DOHH2 (cell line): Measurements from ENCODE around the gene GLI2.

Experiments
- EZH2phosphoT487 ChIP-seq: fragments of 200-600 bp; sonication (generic); IDR thresholded peaks from 2 replicates; pipeline ENCODE4 v1.6.1; 2017; ENCODE audit warnings: borderline replicate concordance, mild to moderate bottlenecking, antibody characterized with exemption, low read length, moderate library complexity, mixed read lengths
- TF ChIP-seq, protein P1 (sequence below): fragments of 200-600 bp; sonication (generic); IDR thresholded peaks from one replicate; pipeline ENCODE4 v1.5.1; 2014; ENCODE audit warnings: antibody characterized with exemption, mild to moderate bottlenecking, low read depth, low read length; ENCODE audit not compliant: poor library complexity, severe bottlenecking

DNA sequence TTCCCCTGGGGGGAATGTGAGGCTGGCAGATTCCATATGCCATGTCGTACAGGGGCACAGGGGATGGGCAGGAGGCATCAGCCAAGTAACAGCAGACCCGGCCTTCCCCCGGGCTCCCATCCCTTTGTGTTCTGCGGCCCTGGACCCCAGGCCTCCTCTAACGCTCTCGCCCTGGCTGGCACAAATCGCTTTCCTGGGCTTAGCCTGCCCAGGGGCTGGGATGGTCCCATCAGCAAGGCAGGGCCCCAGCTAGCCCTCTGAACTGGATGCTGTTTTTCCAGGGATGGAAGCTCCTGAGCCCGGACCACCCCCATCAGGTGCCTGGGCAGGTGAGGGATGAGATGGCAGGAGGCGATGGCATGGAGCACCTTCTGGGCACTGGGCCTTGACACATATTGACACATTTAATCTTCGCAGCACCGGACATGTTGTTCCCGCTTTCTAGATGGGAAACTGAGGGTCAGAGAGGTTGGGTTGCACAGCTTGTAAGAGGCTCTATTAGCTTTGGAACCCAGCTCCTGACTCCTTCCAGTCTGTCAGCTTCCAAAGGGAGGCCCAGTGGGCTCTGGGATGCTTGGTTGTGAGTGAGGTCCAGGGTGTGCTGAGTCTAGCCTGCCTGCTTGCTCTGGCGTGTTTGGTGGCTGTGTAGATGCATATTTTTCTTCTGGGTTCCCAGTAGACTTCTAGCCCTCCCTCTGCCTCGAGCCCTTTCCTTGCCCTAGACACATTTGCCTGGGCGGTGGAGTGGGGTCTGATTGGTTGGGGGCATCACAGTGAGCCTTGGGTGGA, 40.3 kb downstream of the GLI2 start:
- TF ChIP-seq, protein P1, sequence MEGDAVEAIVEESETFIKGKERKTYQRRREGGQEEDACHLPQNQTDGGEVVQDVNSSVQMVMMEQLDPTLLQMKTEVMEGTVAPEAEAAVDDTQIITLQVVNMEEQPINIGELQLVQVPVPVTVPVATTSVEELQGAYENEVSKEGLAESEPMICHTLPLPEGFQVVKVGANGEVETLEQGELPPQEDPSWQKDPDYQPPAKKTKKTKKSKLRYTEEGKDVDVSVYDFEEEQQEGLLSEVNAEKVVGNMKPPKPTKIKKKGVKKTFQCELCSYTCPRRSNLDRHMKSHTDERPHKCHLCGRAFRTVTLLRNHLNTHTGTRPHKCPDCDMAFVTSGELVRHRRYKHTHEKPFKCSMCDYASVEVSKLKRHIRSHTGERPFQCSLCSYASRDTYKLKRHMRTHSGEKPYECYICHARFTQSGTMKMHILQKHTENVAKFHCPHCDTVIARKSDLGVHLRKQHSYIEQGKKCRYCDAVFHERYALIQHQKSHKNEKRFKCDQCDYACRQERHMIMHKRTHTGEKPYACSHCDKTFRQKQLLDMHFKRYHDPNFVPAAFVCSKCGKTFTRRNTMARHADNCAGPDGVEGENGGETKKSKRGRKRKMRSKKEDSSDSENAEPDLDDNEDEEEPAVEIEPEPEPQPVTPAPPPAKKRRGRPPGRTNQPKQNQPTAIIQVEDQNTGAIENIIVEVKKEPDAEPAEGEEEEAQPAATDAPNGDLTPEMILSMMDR: no peak
- no peak for TF ChIP-seq EZH2phosphoT487
